Glomerular endothelial cell (primary cell): ENCODE results near the gene RBBP8. TPM values are rescaled to one million over a fixed set of nuclear protein-coding genes. Genes with fewer than 3 reads are reported as not detected.

Experiments used
- DNase-seq: peaks from one replicate; pipeline ENCODE4 v3.0.0-alpha.2; 2011; ENCODE audit warnings: low read depth, low spot score; ENCODE audit errors: extremely low read depth
- total RNA-seq: library from RNA; depleted of rRNA; stranded (reverse); fragments of >200 nt; gene quantifications from 2 replicates; pipeline ENCODE4 v1.2.3, GENCODE V29; 2015

RBBP8 gene
- total RNA-seq, 1 donor from 2014 or later, result 11.8 TPM

GRCh38 chr18:22987547-22988189, 54.5 kb downstream of the RBBP8 start:
- no peak for DNase-seq

DNA sequence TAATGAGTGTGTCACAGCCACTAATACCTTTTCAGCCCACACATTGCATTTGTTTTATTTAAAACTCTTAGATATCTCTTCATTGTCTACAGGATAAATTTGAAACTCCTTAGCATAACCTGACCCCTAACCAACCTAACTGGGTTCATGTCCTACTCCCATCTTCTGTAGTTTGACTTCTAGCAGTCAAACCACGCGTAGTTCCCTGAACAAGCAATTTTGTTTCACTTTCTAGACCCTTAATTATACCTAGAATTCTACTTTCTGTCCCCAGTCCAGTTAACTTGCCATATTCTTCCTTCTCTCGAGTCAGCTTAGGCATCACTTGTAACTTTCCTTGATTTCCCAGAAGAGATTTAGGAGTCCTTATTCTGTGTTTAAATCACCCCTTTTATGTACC, 55.1 kb downstream of the RBBP8 start:
- no peak for DNase-seq

- DNase-seq, result no peak
These were observed 65.2 kb downstream of the RBBP8 start for GRCh38 chr18:22998344-22998743.

- DNase-seq, result no peak
These were observed 66.1 kb downstream of the RBBP8 start for GRCh38 chr18:22999212-22999611.

DNA sequence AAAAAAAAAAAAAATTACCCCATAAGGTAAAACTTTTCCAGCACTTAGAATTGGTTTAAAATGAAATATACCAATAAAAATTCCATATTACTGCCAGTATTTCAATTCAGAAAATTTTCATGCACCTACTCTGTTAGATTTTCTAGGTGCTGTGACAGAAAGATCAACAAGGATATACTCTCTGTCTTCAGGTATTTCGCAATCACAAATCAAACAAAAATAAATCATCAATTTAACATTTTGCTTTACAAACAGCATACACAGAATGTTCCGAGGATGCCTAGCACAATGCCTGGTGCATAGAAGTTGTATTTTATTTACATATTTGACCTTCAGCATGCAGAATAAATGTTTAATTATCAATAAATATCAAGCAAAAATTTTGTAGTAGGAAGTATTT, 66.5 kb downstream of the RBBP8 start:
- DNase-seq, result no peak

GRCh38 chr18:23003289-23003688, 70.2 kb downstream of the RBBP8 start:
- no peak for DNase-seq

DNA sequence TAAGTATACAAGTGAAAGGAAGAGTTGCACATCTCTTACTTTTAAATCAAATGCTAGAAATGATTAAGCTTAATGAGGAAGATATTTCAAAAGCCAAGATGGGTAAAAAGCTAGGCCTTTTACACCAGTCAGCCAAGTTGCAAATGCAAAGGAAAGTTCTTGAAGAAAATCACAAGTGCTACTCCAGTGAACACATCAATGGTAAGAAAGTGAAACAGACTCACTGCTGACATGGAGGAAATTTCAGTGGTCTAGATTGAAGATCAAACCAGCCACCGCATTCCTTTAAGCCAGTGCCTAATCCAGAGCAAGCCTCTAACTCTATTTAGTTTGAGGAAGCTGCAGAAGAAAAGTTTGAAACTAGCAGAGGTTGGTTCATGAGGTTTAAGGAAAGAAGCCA, 79.1 kb downstream of the RBBP8 start:
- DNase-seq, result no peak

GRCh38 chr18:23020555-23021294, 87.6 kb downstream of the RBBP8 start:
- no peak for DNase-seq

GRCh38 chr18:23021623-23022022, 88.5 kb downstream of the RBBP8 start:
- no peak for DNase-seq

DNA sequence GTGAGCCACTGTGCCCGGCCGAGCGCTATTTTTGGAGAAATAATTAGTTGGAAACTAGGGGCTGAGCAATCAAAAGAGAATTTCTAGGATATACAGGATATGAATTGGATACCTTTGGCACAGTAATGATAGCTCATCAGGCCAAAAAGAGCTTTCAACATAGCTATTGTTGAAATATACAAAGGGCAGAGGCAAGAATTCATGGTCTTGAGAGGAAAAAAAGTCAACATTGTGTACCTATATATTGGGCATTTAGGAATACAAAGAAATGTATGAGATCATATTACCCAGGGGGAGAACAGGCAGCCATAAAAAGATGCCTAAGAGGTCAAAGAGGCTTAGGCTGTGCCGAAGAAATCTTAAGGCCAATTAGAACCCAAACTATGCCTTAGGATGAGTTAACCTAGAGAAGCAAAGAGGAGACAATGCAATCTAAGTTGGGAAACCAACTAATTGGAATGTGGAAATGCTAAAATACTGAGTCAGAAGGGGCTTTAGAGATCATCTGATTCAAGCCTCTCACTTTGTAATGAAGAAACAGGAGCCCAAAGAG, 99.0 kb downstream of the RBBP8 start:
- no peak for DNase-seq

GRCh38 chr18:23033056-23033455, 99.9 kb downstream of the RBBP8 start:
- DNase-seq, result no peak

- no peak for DNase-seq
These were observed 103.6 kb downstream of the RBBP8 start for GRCh38 chr18:23036660-23037201.

- DNase-seq, result no peak
These were observed 104.5 kb downstream of the RBBP8 start for GRCh38 chr18:23037646-23038045.

DNA sequence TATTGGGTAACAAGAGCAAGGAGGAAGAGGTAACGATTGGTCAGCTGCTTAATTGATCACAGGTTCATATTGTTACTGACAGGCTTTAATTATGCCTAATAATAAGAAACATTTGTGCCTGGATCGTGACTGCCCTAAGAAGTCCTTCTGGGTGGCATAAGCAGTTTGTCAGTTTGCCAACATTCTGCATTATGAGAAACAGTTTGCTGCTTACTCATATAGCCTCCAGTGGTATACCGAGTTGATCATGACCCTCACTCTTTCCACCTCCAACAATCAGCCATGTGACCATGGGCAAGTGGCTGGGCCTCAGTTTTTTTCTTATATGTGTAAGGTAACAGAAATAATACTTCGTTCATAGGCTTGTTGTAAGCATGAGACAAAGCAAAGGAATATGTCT, 105.6 kb downstream of the RBBP8 start:
- no peak for DNase-seq

- no peak for DNase-seq
These were observed 109.0 kb downstream of the RBBP8 start for GRCh38 chr18:23042133-23042532.

- no peak for DNase-seq
These were observed 110.8 kb downstream of the RBBP8 start for GRCh38 chr18:23043803-23044376.

- no peak for DNase-seq
These were observed 116.7 kb downstream of the RBBP8 start for GRCh38 chr18:23049698-23050373.

GRCh38 chr18:23053776-23054457, 120.8 kb downstream of the RBBP8 start:
- DNase-seq, result no peak

DNA sequence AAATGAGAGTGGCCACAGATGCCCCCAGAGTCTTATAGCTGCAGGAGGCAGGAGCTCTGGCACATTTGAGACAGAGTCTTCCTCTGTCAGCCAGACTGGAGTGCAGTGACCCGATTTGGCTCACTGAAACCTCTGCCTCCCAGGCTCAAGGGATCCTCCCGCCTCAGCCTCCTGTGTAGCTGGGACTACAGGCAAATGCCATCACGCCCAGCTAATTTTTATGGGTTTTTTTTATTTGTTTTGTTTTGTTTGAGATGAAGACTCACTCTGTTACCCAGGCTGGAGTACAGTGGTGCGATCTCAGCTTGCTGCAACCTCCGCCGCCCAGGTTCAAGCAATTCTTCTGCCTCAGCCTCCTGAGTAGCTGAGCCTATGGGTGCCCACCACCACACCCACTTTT, 121.4 kb downstream of the RBBP8 start:
- DNase-seq, result no peak

- DNase-seq, result no peak
These were observed 123.2 kb downstream of the RBBP8 start for GRCh38 chr18:23056315-23056714.
